ENCODE measurements around the gene HMOX2.

Gene HMOX2

GRCh38 chr16:4556580-4556979 lies 80.4 kb downstream of the HMOX2 start:
- no peak for DNase-seq (ENCODE audit: low read depth in 2 of 2)

GRCh38 chr16:4557973-4558372 lies 81.8 kb downstream of the HMOX2 start:
- no peak for DNase-seq (ENCODE audit: low read depth in 2 of 2)

Data from stimulated activated CD8-positive, alpha-beta memory T cell treated with anti-CD3 and anti-CD28 coated beads, Interleukin-15, amount 100 ng/mL, for 48 hours (primary cell).